22Rv1 (cell line): Measurements from ENCODE around the gene SUN5.

ENCODE experiments used
- H3K27ac ChIP-seq: fragments of 450-650 bp; 2 replicates; pipeline ENCODE4 v1.5.1; 2017
- ZFX ChIP-seq: fragments of 450-650 bp; IDR thresholded peaks from 2 replicates; pipeline ENCODE4 v1.6.1; 2017; ENCODE audit warnings: antibody characterized with exemption, borderline replicate concordance
- TF ChIP-seq, protein P1 (sequence below): fragments of 450-650 bp; IDR thresholded peaks from 2 replicates; pipeline ENCODE4 v1.5.1; 2017; ENCODE audit warnings: mild to moderate bottlenecking

SUN5 gene

DNA sequence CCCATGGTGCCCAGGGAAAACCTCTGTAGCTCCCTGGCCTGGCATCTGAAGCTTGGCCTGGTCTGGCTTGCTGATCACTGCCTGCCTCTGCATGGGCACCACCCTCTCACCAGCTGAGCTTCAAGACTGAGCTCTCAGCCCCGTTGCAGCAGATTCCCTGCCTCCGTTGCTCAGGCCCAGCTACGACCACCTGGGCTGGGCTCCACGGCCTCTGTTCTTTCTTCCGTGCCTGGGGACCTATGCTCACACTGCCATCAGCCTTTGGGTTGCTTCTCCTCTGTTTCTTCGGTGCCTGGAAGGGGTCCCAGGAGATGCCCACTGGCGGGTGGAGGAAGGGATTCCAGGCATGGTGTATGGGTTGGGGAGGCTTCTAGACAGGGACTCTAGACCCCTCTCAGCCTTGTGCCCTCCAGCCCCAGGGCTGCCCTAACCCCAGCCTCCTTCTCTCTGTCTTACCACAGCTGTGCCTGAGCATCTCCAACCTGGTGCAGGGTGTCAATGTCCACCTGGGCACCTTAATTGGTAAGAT lies 12.4 kb upstream of the SUN5 start:
- no peak overlapping the region for H3K27ac ChIP-seq
- TF ChIP-seq, protein P1, sequence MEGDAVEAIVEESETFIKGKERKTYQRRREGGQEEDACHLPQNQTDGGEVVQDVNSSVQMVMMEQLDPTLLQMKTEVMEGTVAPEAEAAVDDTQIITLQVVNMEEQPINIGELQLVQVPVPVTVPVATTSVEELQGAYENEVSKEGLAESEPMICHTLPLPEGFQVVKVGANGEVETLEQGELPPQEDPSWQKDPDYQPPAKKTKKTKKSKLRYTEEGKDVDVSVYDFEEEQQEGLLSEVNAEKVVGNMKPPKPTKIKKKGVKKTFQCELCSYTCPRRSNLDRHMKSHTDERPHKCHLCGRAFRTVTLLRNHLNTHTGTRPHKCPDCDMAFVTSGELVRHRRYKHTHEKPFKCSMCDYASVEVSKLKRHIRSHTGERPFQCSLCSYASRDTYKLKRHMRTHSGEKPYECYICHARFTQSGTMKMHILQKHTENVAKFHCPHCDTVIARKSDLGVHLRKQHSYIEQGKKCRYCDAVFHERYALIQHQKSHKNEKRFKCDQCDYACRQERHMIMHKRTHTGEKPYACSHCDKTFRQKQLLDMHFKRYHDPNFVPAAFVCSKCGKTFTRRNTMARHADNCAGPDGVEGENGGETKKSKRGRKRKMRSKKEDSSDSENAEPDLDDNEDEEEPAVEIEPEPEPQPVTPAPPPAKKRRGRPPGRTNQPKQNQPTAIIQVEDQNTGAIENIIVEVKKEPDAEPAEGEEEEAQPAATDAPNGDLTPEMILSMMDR, result no peak
- TF ChIP-seq ZFX, result no peak

DNA sequence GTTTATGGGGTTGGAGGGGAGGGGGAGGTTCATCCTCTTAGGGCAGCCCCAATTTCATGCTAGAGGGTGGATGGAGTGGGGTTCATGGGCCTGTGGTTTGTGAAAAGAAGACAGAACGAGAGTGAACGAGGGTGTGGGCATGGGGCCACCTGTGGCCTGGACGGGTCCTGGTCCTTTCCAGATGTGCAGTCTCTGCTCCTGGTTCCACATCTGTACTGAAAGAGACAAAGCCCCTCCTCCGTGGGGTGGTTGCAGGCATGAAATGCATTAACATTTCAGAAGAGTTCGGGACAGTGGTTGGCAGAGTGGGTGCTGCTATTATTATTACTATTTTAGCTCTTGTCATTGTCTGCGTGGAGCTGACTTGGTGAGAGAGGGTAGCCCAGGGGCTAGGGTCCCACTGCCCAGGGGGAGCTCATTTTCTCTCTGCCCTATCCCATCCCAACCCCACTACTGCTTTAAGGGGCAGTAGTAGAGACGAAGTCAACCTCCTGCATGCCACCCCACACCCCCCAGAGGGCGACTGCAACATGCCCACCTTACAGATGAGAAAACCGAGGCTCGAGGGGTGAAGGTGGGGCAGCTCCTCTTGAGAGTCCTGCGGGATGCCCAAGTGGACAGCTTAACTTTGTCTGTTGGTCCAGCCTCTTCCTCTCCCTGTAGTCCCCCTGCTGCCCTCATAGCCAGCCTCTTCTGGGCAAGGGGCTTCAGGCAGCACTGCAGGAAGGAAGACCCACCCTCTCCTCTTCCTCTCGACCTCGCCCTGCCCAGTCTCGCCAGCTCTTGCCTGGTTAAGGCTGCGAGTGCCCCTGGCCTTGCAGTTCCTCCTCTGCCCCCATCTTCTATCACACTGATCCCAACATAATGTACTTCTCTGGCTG lies 11.7 kb upstream of the SUN5 start:
- no peak overlapping the region for H3K27ac ChIP-seq
- TF ChIP-seq, protein P1, result no peak
- no peak for TF ChIP-seq ZFX

DNA sequence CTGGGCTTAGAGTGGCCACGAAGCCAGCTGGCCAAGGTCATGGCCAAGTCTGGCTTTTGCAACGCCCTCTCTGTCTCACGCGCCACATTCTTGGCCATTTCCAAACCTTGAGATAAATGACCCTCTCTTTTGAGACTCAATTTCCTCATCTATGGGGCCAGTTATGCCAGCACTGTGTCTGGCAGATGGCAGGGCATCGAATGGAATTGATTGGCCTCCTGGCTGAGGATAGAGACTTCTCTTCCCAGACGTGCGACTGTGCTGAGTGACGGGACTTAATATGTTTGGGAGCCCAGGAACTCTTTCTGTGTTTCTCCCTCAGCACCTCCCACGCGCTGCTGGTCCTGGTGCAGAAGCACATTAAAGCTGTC lies 10.9 kb upstream of the SUN5 start:
- TF ChIP-seq, protein P1, result no peak
- TF ChIP-seq ZFX, result no peak

DNA sequence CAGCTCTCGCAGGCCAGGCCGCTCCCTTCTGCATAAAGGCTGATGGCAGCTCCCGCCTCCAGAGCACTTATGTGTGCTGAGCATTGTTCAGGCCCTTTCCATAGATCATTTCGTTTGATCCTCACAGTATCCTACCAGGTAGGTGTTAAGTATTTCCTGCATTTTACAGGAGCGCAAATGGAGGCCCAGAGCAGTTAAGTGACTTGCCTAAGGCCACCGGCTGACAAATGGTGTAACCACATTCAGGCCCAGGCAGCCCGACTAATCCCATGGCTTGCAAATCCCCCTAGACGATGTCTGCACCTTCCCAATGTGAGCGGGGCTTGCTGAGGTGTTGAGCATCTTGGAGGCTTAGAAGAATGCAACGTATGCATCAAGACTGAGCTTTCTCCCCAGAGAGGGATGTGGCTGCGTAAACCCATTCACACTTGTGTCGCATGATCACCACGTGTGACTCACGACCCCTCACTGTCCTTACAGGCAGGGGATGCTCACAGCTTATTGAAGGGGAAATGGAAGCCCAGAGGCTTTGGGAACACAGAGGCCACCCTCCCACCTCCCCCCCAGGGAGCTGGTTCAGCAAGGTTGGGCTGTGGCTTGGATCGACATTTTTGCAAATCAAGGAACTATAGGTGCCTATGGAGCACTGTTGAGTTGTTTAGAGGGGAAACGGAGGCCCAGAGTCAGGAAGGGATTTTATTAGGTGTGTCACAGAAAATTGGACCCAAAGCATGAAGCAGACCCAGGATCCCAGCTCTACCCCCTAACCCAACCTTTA lies 10.3 kb upstream of the SUN5 start:
- no peak overlapping the region for H3K27ac ChIP-seq
- TF ChIP-seq ZFX, result no peak
- TF ChIP-seq, protein P1, result no peak

More for the DNA sequence above, 10.9 kb upstream of the SUN5 start:
- H3K27ac ChIP-seq, result no peak overlapping the region

DNA sequence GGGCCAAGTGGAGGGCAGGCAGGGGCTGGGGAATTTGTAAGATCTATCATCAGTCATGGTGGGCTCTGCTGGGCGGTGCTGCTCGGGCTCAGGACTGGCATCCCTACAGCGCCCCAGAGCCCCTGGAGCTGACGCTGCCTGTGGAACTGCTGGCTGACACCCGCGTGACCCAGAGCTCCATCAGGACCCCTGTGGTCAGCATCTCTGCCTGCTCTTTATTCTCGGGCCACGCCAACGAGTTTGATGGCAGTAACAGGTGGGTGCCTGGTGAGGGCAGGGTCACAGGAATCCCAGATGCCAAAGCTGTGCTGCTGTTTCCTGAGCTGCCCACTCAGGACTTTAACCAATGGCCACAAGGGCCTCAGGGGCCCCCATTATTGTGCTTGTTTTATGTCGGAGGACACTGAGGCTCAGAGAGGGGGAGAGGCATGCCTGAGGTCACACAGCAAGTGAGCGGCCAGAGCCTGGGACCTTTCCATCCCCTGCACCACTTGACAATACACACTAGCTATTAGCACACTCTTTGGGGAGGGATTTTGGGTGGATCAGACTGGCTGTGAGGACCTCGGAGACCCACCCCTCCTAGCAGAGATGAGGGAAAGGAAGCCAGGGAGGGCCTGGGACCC lies 9.6 kb upstream of the SUN5 start:
- TF ChIP-seq, protein P1, result no peak
- no peak for TF ChIP-seq ZFX
- H3K27ac ChIP-seq, result no peak overlapping the region

DNA sequence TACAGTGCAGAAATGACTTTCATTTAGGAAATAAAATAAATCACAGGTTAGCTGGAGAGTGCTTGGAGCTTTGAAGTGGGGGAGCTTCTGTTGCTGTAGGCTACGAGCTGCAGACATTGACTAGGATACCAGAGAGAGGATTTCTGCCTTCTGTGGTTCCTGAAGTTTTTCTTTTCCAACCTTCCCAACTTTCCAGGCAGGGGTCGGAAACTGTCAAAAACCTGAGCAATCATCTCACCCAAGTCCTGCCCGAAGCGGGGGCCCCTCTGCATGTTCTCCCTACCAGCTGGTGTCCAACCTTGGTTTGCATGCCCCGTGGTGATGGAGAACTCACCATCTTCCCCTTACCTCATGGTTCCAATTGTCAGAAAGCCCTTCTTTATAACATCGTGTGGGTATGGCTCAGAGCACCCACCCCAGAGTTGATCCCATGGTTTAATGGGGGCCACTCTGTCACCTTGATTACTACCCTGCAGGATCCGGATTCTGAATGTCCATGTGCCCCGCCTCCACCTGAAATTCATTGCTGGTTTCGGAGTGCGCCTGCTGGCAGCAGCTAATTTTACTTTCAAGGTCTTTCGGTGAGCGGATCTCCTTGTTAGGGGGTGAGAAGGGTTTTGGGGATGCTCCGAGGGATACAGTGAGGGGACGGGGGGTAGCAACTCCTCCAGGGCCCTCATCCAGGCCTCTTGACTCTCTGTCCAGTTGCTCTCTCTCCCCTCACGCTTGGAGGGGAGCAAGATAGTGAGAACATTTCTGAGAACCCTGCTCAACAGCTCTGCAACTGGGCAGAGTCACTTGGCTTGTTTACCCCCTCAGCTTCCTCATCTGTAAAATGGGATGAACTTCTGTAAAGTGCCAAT lies 8.3 kb upstream of the SUN5 start:
- TF ChIP-seq ZFX, result no peak
- TF ChIP-seq, protein P1, result no peak
- no peak overlapping the region for H3K27ac ChIP-seq
